ENCODE measurements around the gene PTPRM.

DNA sequence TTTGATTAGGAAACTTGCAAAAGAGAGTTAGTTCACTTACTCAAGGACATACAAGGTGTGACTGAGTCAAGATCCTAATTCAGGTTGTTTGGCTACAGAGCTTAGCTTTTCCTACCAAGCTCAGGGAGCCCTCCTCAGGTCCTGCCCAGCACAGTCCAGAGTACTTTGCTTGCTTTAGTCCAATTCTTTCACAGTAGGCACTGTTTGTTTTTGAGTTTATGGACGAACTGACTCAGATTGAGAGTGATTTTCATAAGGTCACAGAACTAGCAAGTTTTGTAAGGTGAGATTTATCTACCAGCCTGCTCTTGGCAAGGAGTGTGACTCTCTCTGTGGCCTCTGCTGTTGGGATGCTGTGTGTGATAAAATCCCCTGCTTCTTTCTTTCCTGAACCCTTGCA lies 310.5 kb downstream of the PTPRM start:
- TF ChIP-seq, protein P1, sequence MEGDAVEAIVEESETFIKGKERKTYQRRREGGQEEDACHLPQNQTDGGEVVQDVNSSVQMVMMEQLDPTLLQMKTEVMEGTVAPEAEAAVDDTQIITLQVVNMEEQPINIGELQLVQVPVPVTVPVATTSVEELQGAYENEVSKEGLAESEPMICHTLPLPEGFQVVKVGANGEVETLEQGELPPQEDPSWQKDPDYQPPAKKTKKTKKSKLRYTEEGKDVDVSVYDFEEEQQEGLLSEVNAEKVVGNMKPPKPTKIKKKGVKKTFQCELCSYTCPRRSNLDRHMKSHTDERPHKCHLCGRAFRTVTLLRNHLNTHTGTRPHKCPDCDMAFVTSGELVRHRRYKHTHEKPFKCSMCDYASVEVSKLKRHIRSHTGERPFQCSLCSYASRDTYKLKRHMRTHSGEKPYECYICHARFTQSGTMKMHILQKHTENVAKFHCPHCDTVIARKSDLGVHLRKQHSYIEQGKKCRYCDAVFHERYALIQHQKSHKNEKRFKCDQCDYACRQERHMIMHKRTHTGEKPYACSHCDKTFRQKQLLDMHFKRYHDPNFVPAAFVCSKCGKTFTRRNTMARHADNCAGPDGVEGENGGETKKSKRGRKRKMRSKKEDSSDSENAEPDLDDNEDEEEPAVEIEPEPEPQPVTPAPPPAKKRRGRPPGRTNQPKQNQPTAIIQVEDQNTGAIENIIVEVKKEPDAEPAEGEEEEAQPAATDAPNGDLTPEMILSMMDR (IDR thresholded peaks at IDR 0.05) = no peak
- TF ChIP-seq POLR2A (IDR thresholded peaks at IDR 0.05) = no peak
